Fibroblast of the aortic adventitia (primary cell): ENCODE data around the gene GDI1. TPM values are rescaled to one million over a fixed set of nuclear protein-coding genes. Genes with fewer than 3 reads are reported as not detected.

Experiments used
- DNase-seq: peaks from one replicate; pipeline ENCODE4 v3.0.0-alpha.2; 2010; ENCODE audit warnings: low read depth
- H3K4me3 ChIP-seq: 2 replicates; pipeline ENCODE4 v1.5.1; 2011; ENCODE audit warnings: low read depth, mild to moderate bottlenecking, control low read depth, low read length, moderate library complexity
- CTCF ChIP-seq: IDR thresholded peaks from 2 replicates; pipeline ENCODE4 v1.5.1; 2011; ENCODE audit warnings: mild to moderate bottlenecking, low read length, control low read depth, inconsistent platforms; ENCODE audit not compliant: insufficient read depth
- total RNA-seq: library from RNA; depleted of rRNA; stranded (reverse); fragments of >200 nt; gene quantifications from 2 replicates; pipeline ENCODE4 v1.2.3, GENCODE V29; 2012; ENCODE audit warnings: low replicate concordance

GDI1 gene
- total RNA-seq, 1 donor: 115 TPM

DNA sequence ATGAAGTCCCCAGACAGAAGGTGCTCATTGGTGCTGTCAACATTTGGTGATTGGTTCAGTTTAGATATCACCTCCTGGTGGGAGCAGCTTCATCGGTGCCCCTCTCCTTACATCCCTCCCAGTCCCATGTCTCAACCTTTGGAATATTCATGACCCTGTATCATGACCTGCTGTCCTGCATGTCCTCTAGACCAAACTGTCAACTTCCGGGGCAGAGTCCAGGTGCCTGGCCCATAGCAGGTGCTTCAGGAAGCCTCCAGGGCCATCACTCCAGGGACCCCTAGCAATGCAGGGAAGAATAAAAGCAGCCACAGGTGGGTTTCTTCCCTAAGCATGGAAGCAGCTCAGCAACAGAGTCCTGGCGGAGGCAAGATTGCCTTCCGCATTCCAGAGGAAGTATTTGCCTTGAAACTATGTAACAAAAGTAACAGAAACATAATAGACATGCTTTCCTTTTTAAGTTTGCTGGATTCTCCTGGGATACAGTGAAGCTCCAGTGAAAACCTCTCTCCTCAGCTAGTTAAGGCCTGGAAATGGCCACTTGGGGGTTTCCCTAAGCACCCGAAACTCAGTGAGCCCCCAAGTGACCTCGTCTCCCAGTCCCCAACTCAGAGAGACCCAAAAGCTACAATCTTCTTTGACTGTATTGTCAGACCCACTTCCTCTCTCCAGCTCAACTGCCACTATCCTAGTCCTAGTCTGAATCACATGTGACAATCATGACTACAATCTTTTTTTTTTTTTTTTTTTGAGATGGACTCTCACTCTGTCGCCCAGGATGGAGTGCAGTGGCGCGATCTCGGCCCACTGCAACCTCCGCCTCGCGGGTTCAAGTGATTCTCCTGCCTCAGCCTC, 9.8 kb upstream of the GDI1 start:
- no peak for DNase-seq
- no peak overlapping the region for H3K4me3 ChIP-seq
- TF ChIP-seq CTCF: no peak

DNA sequence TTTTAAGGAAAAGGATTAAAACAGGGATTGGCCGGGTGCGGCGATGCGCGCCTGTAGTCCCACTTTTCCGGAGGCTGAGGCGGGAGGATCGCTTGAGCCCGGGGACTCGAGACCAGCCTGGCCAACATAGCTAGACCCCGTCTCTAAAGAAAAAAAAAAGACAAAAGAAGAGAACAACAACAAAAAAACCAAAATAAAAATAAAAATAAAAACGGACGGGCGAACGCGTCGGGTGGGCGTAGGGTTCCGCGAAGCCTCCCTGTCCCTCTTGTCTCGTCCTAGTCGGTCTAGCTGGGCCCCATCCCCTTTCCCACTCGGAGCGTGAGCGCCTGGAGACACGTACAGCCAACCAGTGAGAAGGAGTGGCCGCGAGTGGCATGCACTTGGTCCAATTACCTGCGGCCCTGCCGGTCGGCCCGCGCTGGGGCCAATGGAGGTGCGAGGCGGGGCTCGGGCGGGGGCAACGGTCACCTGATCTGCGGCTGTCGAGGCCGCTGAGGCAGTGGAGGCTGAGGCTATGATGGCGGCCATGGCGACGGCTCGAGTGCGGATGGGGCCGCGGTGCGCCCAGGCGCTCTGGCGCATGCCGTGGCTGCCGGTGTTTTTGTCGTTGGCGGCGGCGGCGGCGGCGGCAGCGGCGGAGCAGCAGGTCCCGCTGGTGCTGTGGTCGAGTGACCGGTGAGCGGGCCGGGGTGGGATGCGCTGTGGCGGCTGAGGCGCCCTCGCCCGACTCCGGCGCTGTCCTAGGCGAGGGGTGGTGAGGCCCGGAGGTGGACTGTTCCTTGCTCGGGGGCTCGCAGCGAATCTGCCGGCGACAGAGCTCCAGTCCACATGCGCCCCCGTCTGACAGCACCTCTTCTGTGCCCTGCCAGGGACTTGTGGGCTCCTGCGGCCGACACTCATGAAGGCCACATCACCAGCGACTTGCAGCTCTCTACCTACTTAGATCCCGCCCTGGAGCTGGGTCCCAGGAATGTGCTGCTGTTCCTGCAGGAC, 8.5 kb upstream of the GDI1 start, which contains the start of gene ATP6AP1:
TSS of gene ATP6AP1 (plus strand) at position 502 of the 996 bp plus-strand sequence. CDS start at position 518, 16 bp downstream.
- no peak for TF ChIP-seq CTCF
- DNase-seq: peak; percentile 93
- peak within 1 kb of the TSS; percentile 74 for H3K4me3 ChIP-seq

DNA sequence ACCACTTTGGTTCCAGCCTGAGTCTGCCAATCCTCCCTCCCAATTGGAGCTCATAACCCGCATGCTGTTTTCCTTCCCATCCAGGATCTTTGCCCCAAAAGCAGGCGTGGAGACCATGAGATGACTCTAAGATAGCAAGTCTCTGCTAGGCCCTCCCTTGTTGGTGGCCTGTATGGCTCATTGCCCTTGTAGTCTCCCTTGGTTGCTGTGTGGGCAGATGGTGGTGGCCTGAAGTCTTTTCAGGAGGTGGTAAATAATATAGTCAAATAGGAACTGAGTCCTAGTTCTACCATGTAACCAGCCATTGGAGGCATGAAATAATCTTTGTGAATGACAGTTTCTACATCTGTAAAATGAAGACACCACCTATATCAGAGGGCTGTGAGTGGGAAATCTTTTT, 7.2 kb upstream of the GDI1 start:
- H3K4me3 ChIP-seq: peak overlapping the region; percentile 74
- no peak for DNase-seq
- no peak for TF ChIP-seq CTCF

DNA sequence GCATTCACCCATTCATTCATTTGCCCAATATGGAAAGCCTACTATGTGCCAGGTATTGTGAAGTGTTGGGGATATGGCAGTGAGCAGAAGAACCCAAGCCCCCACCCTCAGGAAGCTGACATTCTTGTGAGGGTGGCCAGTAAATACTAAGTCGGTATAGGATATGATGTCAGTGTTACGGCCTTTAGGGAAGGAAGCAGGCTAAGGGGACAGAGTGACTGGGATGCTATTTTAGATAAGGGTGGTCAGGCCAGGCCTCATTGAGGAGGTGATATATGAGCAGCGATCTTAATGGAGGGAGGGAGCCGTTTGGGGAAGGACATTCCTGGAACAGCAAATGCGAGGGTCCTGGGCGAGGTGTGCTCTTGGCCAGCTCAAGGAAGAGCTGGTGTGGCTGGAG, 6.5 kb upstream of the GDI1 start:
- no peak for TF ChIP-seq CTCF
- no peak for DNase-seq
- no peak overlapping the region for H3K4me3 ChIP-seq

- H3K4me3 ChIP-seq: no peak overlapping the region
- no peak for DNase-seq
Measured at GRCh38 chrX:154430916-154431315, 6.0 kb upstream of the GDI1 start.

GRCh38 chrX:154431341-154431740, 5.6 kb upstream of the GDI1 start:
- no peak for TF ChIP-seq CTCF
- no peak overlapping the region for H3K4me3 ChIP-seq
- DNase-seq: no peak

More at GRCh38 chrX:154430916-154431315, 6.0 kb upstream of the GDI1 start:
- TF ChIP-seq CTCF: no peak
